Measurements from ENCODE around the gene TNIK. TPM values are rescaled to one million over a fixed set of nuclear protein-coding genes. Genes with fewer than 3 reads are reported as not detected.
"Not testable (repeated sequence)": the region's sequence is repeated elsewhere in the genome, so short reads cannot be mapped to it uniquely, and the experiment has no call there.

The TNIK gene
- total RNA-seq, 3 donors from 2014 or later, result 12.9 to 15.4 (median 13.5) TPM

- no peaks in the 10 kb centered on the region for H3K9me3 Mint-ChIP-seq
- peaks cover 15% of the 10 kb centered on the region for H3K36me3 Mint-ChIP-seq (ENCODE audit: insufficient read depth)
- no peaks in the 10 kb centered on the region for H3K27me3 Mint-ChIP-seq (ENCODE audit: low read depth)
- no peak overlapping the region for H3K4me3 Mint-ChIP-seq
- no peak for ATAC-seq
- peaks cover 51% of the 10 kb centered on the region for H3K4me1 Mint-ChIP-seq (ENCODE audit: low read depth)
- DNase-seq, result no peak
These were observed 86.5 kb downstream of the TNIK start for GRCh38 chr3:171373711-171374110.

- no peak for DNase-seq
- no peak overlapping the region for H3K4me3 Mint-ChIP-seq
- H3K36me3 Mint-ChIP-seq (ENCODE audit: insufficient read depth), result peaks cover 21% of the 10 kb centered on the region
- no peaks in the 10 kb centered on the region for H3K9me3 Mint-ChIP-seq
- peaks cover 47% of the 10 kb centered on the region for H3K4me1 Mint-ChIP-seq (ENCODE audit: low read depth)
- H3K27me3 Mint-ChIP-seq (ENCODE audit: low read depth), result no peaks in the 10 kb centered on the region
- ATAC-seq, result peak in 1 of 2 donors; percentile 32
These were observed 87.5 kb downstream of the TNIK start for GRCh38 chr3:171372694-171373093.

- DNase-seq (no peak), ATAC-seq (no peak)
- Mint-ChIP-seq H3K4me1 (ENCODE audit: low read depth) (peaks cover 40% of the 10 kb centered on the region), H3K36me3 (ENCODE audit: insufficient read depth) (peaks cover 18% of the 10 kb centered on the region), H3K4me3 (no peak overlapping the region), H3K27me3 (ENCODE audit: low read depth) (no peaks in the 10 kb centered on the region), H3K9me3 (no peaks in the 10 kb centered on the region)
These were observed 88.9 kb downstream of the TNIK start for GRCh38 chr3:171371354-171371753.

GRCh38 chr3:171369156-171369555 is 91.0 kb downstream of the TNIK start:
- Mint-ChIP-seq H3K36me3 (ENCODE audit: insufficient read depth) (peaks cover 22% of the 10 kb centered on the region), H3K4me1 (ENCODE audit: low read depth) (peaks cover 35% of the 10 kb centered on the region), H3K4me3 (no peak overlapping the region), H3K27me3 (ENCODE audit: low read depth) (no peaks in the 10 kb centered on the region), H3K9me3 (no peaks in the 10 kb centered on the region)
- DNase-seq (no peak), ATAC-seq (no peak)

GRCh38 chr3:171366738-171367137 is 93.5 kb downstream of the TNIK start:
- DNase-seq; H3K9me3 Mint-ChIP-seq; ATAC-seq; H3K4me3 Mint-ChIP-seq; H3K27me3 Mint-ChIP-seq (ENCODE audit: low read depth): not testable (repeated sequence)
- peaks cover 51% of the 10 kb centered on the region for H3K4me1 Mint-ChIP-seq (ENCODE audit: low read depth)
- peaks cover 26% of the 10 kb centered on the region for H3K36me3 Mint-ChIP-seq (ENCODE audit: insufficient read depth)

- ATAC-seq, result no peak
- H3K4me1 Mint-ChIP-seq (ENCODE audit: low read depth), result peaks cover 52% of the 10 kb centered on the region
- no peak overlapping the region for H3K4me3 Mint-ChIP-seq
- no peaks in the 10 kb centered on the region for H3K9me3 Mint-ChIP-seq
- no peak for DNase-seq
- no peaks in the 10 kb centered on the region for H3K27me3 Mint-ChIP-seq (ENCODE audit: low read depth)
- peaks cover 29% of the 10 kb centered on the region for H3K36me3 Mint-ChIP-seq (ENCODE audit: insufficient read depth)
These were observed 94.2 kb downstream of the TNIK start for GRCh38 chr3:171366043-171366442.

GRCh38 chr3:171365489-171365888 is 94.7 kb downstream of the TNIK start:
- peaks cover 52% of the 10 kb centered on the region for H3K4me1 Mint-ChIP-seq (ENCODE audit: low read depth)
- peaks cover 29% of the 10 kb centered on the region for H3K36me3 Mint-ChIP-seq (ENCODE audit: insufficient read depth)
- no peak for DNase-seq
- ATAC-seq, result no peak
- H3K4me3 Mint-ChIP-seq, result no peak overlapping the region
- H3K9me3 Mint-ChIP-seq, result no peaks in the 10 kb centered on the region
- H3K27me3 Mint-ChIP-seq (ENCODE audit: low read depth), result no peaks in the 10 kb centered on the region

- DNase-seq (no peak), ATAC-seq (no peak)
- Mint-ChIP-seq H3K4me3 (no peak overlapping the region), H3K9me3 (no peaks in the 10 kb centered on the region), H3K36me3 (ENCODE audit: insufficient read depth) (peaks cover 23% of the 10 kb centered on the region), H3K27me3 (ENCODE audit: low read depth) (no peaks in the 10 kb centered on the region), H3K4me1 (ENCODE audit: low read depth) (peaks cover 60% of the 10 kb centered on the region)
These were observed 95.7 kb downstream of the TNIK start for GRCh38 chr3:171364500-171364899.

GRCh38 chr3:171363202-171363601 is 97.0 kb downstream of the TNIK start:
- Mint-ChIP-seq H3K9me3 (no peaks in the 10 kb centered on the region), H3K4me1 (ENCODE audit: low read depth) (peaks cover 64% of the 10 kb centered on the region), H3K4me3 (no peak overlapping the region), H3K27me3 (ENCODE audit: low read depth) (no peaks in the 10 kb centered on the region), H3K36me3 (ENCODE audit: insufficient read depth) (peaks cover 17% of the 10 kb centered on the region)
- DNase-seq (no peak), ATAC-seq (no peak)

GRCh38 chr3:171362575-171362974 is 97.6 kb downstream of the TNIK start:
- Mint-ChIP-seq H3K27me3 (ENCODE audit: low read depth) (no peaks in the 10 kb centered on the region), H3K4me1 (ENCODE audit: low read depth) (peaks cover 67% of the 10 kb centered on the region), H3K4me3 (no peak overlapping the region), H3K36me3 (ENCODE audit: insufficient read depth) (peaks cover 19% of the 10 kb centered on the region), H3K9me3 (no peaks in the 10 kb centered on the region)
- no peak for ATAC-seq
- no peak for DNase-seq

- Mint-ChIP-seq H3K36me3 (ENCODE audit: insufficient read depth) (peaks cover 16% of the 10 kb centered on the region), H3K4me1 (ENCODE audit: low read depth) (peaks cover 83% of the 10 kb centered on the region), H3K9me3 (no peaks in the 10 kb centered on the region), H3K4me3 (no peak overlapping the region), H3K27me3 (ENCODE audit: low read depth) (no peaks in the 10 kb centered on the region)
- DNase-seq, result no peak
- no peak for ATAC-seq
These were observed 101.4 kb downstream of the TNIK start for GRCh38 chr3:171358881-171359198.

GRCh38 chr3:171358181-171358880 is 101.9 kb downstream of the TNIK start:
- Mint-ChIP-seq H3K9me3 (no peaks in the 10 kb centered on the region), H3K4me1 (ENCODE audit: low read depth) (peaks cover 80% of the 10 kb centered on the region), H3K27me3 (ENCODE audit: low read depth) (no peaks in the 10 kb centered on the region), H3K36me3 (ENCODE audit: insufficient read depth) (peaks cover 14% of the 10 kb centered on the region), H3K4me3 (no peak overlapping the region)
- DNase-seq, result no peak
- ATAC-seq, result no peak

- H3K4me3 Mint-ChIP-seq, result no peak overlapping the region
- no peak for DNase-seq
- H3K4me1 Mint-ChIP-seq (ENCODE audit: low read depth), result peaks cover 77% of the 10 kb centered on the region
- no peaks in the 10 kb centered on the region for H3K9me3 Mint-ChIP-seq
- no peaks in the 10 kb centered on the region for H3K27me3 Mint-ChIP-seq (ENCODE audit: low read depth)
- H3K36me3 Mint-ChIP-seq (ENCODE audit: insufficient read depth), result peaks cover 12% of the 10 kb centered on the region
- ATAC-seq, result no peak
These were observed 102.5 kb downstream of the TNIK start for GRCh38 chr3:171357721-171358120.

- Mint-ChIP-seq H3K9me3 (no peaks in the 10 kb centered on the region), H3K4me1 (ENCODE audit: low read depth) (peaks cover 75% of the 10 kb centered on the region), H3K4me3 (no peak overlapping the region), H3K36me3 (ENCODE audit: insufficient read depth) (peaks cover 10% of the 10 kb centered on the region), H3K27me3 (ENCODE audit: low read depth) (no peaks in the 10 kb centered on the region)
- DNase-seq (no peak), ATAC-seq (peak; percentile 56 to 61)
These were observed 104.0 kb downstream of the TNIK start for GRCh38 chr3:171356251-171356650.

GRCh38 chr3:171354706-171355582 is 105.3 kb downstream of the TNIK start:
- peaks cover 9% of the 10 kb centered on the region for H3K36me3 Mint-ChIP-seq (ENCODE audit: insufficient read depth)
- H3K27me3 Mint-ChIP-seq (ENCODE audit: low read depth), result no peaks in the 10 kb centered on the region
- H3K4me3 Mint-ChIP-seq, result no peak overlapping the region
- ATAC-seq, result no peak
- no peaks in the 10 kb centered on the region for H3K9me3 Mint-ChIP-seq
- peaks cover 70% of the 10 kb centered on the region for H3K4me1 Mint-ChIP-seq (ENCODE audit: low read depth)
- no peak for DNase-seq
